ENCODE data around the gene GEMIN2.

Gene GEMIN2

GRCh38 chr14:39090548-39091111 is 23.5 kb upstream of the GEMIN2 start:
- no peaks in the 10 kb centered on the region for H3K4me1 ChIP-seq (ENCODE audit: insufficient read depth, low read length)
- H4K20me1 ChIP-seq (ENCODE audit: insufficient read depth, low read length): no peaks in the 10 kb centered on the region
- no peak overlapping the region for H3K4me3 ChIP-seq (ENCODE audit: low read depth in 1 of 2, low read length in 2 of 2)
- no peak overlapping the region for H3K4me2 ChIP-seq (ENCODE audit: insufficient read depth, low read length)
- no peaks in the 10 kb centered on the region for H3K9me3 ChIP-seq (ENCODE audit: insufficient read depth, low read length, severe bottlenecking)
- DNase-seq (no peak), ATAC-seq (ENCODE audit: insufficient read depth, low read depth) (no peak)
- peaks cover 78% of the 10 kb centered on the region for H3K36me3 ChIP-seq (ENCODE audit: insufficient read depth, low read length)
- H3K27me3 ChIP-seq (ENCODE audit: insufficient read depth, low read length, poor library complexity): no peaks in the 10 kb centered on the region
- TF ChIP-seq EZH2 (IDR thresholded peaks at IDR 0.05; ENCODE audit: borderline replicate concordance, low read depth, low read length, severe bottlenecking): no peak
- TF ChIP-seq CTCF (IDR thresholded peaks at IDR 0.05; ENCODE audit: borderline replicate concordance, extremely low read depth, low read length, poor library complexity, severe bottlenecking): no peak
- H3K9ac ChIP-seq (ENCODE audit: low read depth, low read length): no peak overlapping the region
- H2AFZ ChIP-seq (ENCODE audit: low read depth, low read length): no peak overlapping the region
- no peak overlapping the region for H3K27ac ChIP-seq (ENCODE audit: low read length)
- H3K79me2 ChIP-seq (ENCODE audit: insufficient read depth, low read length): 0 out of 2 replicates have a peak, but pooled peaks cover 1% of the 10 kb centered on the region

GRCh38 chr14:39091716-39092115 is 22.4 kb upstream of the GEMIN2 start:
- TF ChIP-seq CTCF (IDR thresholded peaks at IDR 0.05; ENCODE audit: borderline replicate concordance, extremely low read depth, low read length, poor library complexity, severe bottlenecking) (no peak), EZH2 (IDR thresholded peaks at IDR 0.05; ENCODE audit: borderline replicate concordance, low read depth, low read length, severe bottlenecking) (no peak)
- no peak overlapping the region for H3K9ac ChIP-seq (ENCODE audit: low read depth, low read length)
- H3K4me3 ChIP-seq (ENCODE audit: low read depth in 1 of 2, low read length in 2 of 2): no peak overlapping the region
- H4K20me1 ChIP-seq (ENCODE audit: insufficient read depth, low read length): no peaks in the 10 kb centered on the region
- no peak overlapping the region for H2AFZ ChIP-seq (ENCODE audit: low read depth, low read length)
- ATAC-seq (ENCODE audit: insufficient read depth, low read depth) (no peak), DNase-seq (no peak)
- no peaks in the 10 kb centered on the region for H3K4me1 ChIP-seq (ENCODE audit: insufficient read depth, low read length)
- H3K27ac ChIP-seq (ENCODE audit: low read length): no peak overlapping the region
- no peak overlapping the region for H3K4me2 ChIP-seq (ENCODE audit: insufficient read depth, low read length)
- peaks cover 70% of the 10 kb centered on the region for H3K36me3 ChIP-seq (ENCODE audit: insufficient read depth, low read length)
- H3K9me3 ChIP-seq (ENCODE audit: insufficient read depth, low read length, severe bottlenecking): no peaks in the 10 kb centered on the region
- H3K79me2 ChIP-seq (ENCODE audit: insufficient read depth, low read length): peaks cover 2% of the 10 kb centered on the region; the same call in 1 of the 2 replicates
- H3K27me3 ChIP-seq (ENCODE audit: insufficient read depth, low read length, poor library complexity): no peaks in the 10 kb centered on the region

GRCh38 chr14:39094515-39094914 is 19.6 kb upstream of the GEMIN2 start:
- Histone ChIP-seq H3K9ac (ENCODE audit: low read depth, low read length) (no peak overlapping the region), H3K4me1 (ENCODE audit: insufficient read depth, low read length) (0 out of 2 replicates have a peak, but pooled peaks cover 3% of the 10 kb centered on the region), H4K20me1 (ENCODE audit: insufficient read depth, low read length) (no peaks in the 10 kb centered on the region), H3K27me3 (ENCODE audit: insufficient read depth, low read length, poor library complexity) (no peaks in the 10 kb centered on the region), H3K9me3 (ENCODE audit: insufficient read depth, low read length, severe bottlenecking) (no peaks in the 10 kb centered on the region), H3K36me3 (ENCODE audit: insufficient read depth, low read length) (peaks cover 53% of the 10 kb centered on the region), H3K79me2 (ENCODE audit: insufficient read depth, low read length) (peaks cover 23% of the 10 kb centered on the region), H3K4me2 (ENCODE audit: insufficient read depth, low read length) (no peak overlapping the region), H3K27ac (ENCODE audit: low read length) (no peak overlapping the region), H2AFZ (ENCODE audit: low read depth, low read length) (no peak overlapping the region), H3K4me3 (ENCODE audit: low read depth in 1 of 2, low read length in 2 of 2) (no peak overlapping the region)
- TF ChIP-seq EZH2 (IDR thresholded peaks at IDR 0.05; ENCODE audit: borderline replicate concordance, low read depth, low read length, severe bottlenecking) (no peak), CTCF (IDR thresholded peaks at IDR 0.05; ENCODE audit: borderline replicate concordance, extremely low read depth, low read length, poor library complexity, severe bottlenecking) (no peak)
- no peak for ATAC-seq (ENCODE audit: insufficient read depth, low read depth)
- no peak for DNase-seq

Measured in DND-41 (cell line).